Lung (tissue), 12 donors: ENCODE data around the gene SLC22A23. TPM values are rescaled to one million over a fixed set of nuclear protein-coding genes. Genes with fewer than 3 reads are reported as not detected.

ENCODE experiments used
- ATAC-seq: fragments of 200-7000 bp; cut with Tn5 transposase; one replicate; pipeline ENCODE4 v1.9.1; 2020; ENCODE audit warnings: moderate number of reproducible peaks; ENCODE audit not compliant: insufficient read depth, low FRiP score
- DNase-seq, 3 donors: peaks; one replicate each; pipeline ENCODE4 v3.0.0-alpha.2; 2013 to 2017
- H3K27ac ChIP-seq, 2 donors: one replicate each; pipeline ENCODE4 v1.5.1; 2013; ENCODE audit warnings: mild to moderate bottlenecking in 2 of 2, moderate library complexity in 2 of 2, control low read depth in 1 of 2, inconsistent platforms in 1 of 2, low read depth in 1 of 2, low read length in 1 of 2
- H3K27me3 ChIP-seq, 3 donors: one replicate each; pipeline ENCODE4 v1.5.1; 2013; ENCODE audit warnings: low read length in 2 of 3; ENCODE audit not compliant: control insufficient read depth in 3 of 3, insufficient read depth in 3 of 3
- H3K36me3 ChIP-seq, 4 donors: one replicate each; pipeline ENCODE4 v1.5.1; 2013; ENCODE audit warnings: low read length in 4 of 4, mild to moderate bottlenecking in 1 of 4, moderate library complexity in 1 of 4; ENCODE audit not compliant: control insufficient read depth in 4 of 4, insufficient read depth in 4 of 4
- H3K4me1 ChIP-seq, 5 donors: one replicate each; pipeline ENCODE4 v1.5.1; 2013; ENCODE audit warnings: low read length in 5 of 5, mild to moderate bottlenecking in 2 of 5, moderate library complexity in 1 of 5; ENCODE audit not compliant: control insufficient read depth in 5 of 5, insufficient read depth in 5 of 5
- H3K4me3 ChIP-seq: one replicate; pipeline ENCODE4 v1.5.1; 2013; ENCODE audit warnings: mild to moderate bottlenecking, control low read depth, moderate library complexity
- H3K9ac ChIP-seq, 2 donors: one replicate each; pipeline ENCODE4 v1.5.1; 2013; ENCODE audit warnings: low read length in 2 of 2, control low read depth in 1 of 2; ENCODE audit not compliant: insufficient read depth in 1 of 2
- H3K9me3 ChIP-seq, 4 donors: one replicate each; pipeline ENCODE4 v1.5.1; 2013; ENCODE audit warnings: low read length in 3 of 4, mild to moderate bottlenecking in 1 of 4, moderate library complexity in 1 of 4; ENCODE audit not compliant: control insufficient read depth in 4 of 4, insufficient read depth in 3 of 4
- WGBS, 2 donors: extraction: QIAGEN DNeasy Blood & Tissue Kit; methylation state at CpG; one replicate each; pipeline ENCODE4 v1.1.7; 2013; 5-methylcytosine and 5-hydroxymethylcytosine counted together
- polyA plus RNA-seq, 2 donors: library from polyadenylated mRNA; stranded (reverse); fragments of 200-250 nt; gene quantifications; one replicate each; pipeline ENCODE4 v1.2.1, GENCODE V29; 2013
- total RNA-seq, 2 donors: library from RNA; depleted of rRNA in 1 of 2; stranded (reverse); fragments of >200 nt in 1 of 2; gene quantifications; one replicate each; pipeline ENCODE4 v1.2.1, GENCODE V29; 2014 to 2021
- TF ChIP-seq, protein P1 (sequence below): IDR thresholded peaks from 2 replicates; pipeline ENCODE4 v1.5.1; 2012; ENCODE audit warnings: mild to moderate bottlenecking; ENCODE audit errors: control extremely low read depth, extremely low read depth
- donor health status: control.
- donor health status: control.
- donor health status: Bipolar disorder and iron deficiency.
- donor health status: healthy.
- donor health status: DM: yes; HTN: yes; CAD: no.

SLC22A23 gene
- total and polyA plus RNA-seq, 4 donors: 6.6 to 45.6 (median 24.1) TPM

DNA sequence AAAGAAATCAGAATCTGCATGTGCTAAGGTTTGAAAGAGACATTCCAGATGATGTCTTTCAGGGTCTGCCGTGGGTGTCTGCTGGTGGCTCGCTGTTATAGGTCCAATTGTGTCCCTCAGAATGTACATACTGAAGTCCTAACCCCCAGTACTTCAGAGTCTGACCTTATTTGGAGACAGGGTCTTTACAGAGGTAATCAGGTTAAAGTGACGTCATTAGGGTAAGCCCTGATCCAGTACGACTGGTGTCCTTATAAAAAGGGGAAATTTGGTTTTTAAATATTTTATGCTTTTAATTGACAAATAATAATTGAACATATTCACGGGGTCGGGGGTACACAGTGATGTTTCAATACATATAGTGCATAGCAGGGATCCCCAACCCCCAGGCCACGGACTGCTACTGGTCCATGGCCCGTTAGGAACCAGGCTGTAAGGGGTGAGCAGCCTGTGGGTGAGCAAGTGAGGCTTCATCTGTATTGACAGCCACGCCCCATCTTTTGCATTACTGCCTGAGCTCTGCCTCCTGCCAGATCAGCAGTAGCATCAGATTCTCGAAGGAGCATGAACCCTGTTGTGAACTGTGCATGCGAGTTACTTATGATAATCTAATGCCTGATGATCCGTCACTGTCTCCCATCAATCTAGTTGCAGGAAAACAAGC lies 33.2 kb upstream of the SLC22A23 start:
- H3K9me3 ChIP-seq: no peaks in the 10 kb centered on the region
- TF ChIP-seq, protein P1, sequence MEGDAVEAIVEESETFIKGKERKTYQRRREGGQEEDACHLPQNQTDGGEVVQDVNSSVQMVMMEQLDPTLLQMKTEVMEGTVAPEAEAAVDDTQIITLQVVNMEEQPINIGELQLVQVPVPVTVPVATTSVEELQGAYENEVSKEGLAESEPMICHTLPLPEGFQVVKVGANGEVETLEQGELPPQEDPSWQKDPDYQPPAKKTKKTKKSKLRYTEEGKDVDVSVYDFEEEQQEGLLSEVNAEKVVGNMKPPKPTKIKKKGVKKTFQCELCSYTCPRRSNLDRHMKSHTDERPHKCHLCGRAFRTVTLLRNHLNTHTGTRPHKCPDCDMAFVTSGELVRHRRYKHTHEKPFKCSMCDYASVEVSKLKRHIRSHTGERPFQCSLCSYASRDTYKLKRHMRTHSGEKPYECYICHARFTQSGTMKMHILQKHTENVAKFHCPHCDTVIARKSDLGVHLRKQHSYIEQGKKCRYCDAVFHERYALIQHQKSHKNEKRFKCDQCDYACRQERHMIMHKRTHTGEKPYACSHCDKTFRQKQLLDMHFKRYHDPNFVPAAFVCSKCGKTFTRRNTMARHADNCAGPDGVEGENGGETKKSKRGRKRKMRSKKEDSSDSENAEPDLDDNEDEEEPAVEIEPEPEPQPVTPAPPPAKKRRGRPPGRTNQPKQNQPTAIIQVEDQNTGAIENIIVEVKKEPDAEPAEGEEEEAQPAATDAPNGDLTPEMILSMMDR: no peak
- no peak overlapping the region for H3K27ac ChIP-seq
- WGBS, 2 donors: 82 to 93% methylated on average over 12 of the region's 12 CpGs
- ATAC-seq (no peak), DNase-seq (no peak)
- H3K4me1 ChIP-seq: no peaks in the 10 kb centered on the region
- no peak overlapping the region for H3K4me3 ChIP-seq
- H3K36me3 ChIP-seq: no peaks in the 10 kb centered on the region
- no peak overlapping the region for H3K9ac ChIP-seq
- no peaks in the 10 kb centered on the region for H3K27me3 ChIP-seq

DNA sequence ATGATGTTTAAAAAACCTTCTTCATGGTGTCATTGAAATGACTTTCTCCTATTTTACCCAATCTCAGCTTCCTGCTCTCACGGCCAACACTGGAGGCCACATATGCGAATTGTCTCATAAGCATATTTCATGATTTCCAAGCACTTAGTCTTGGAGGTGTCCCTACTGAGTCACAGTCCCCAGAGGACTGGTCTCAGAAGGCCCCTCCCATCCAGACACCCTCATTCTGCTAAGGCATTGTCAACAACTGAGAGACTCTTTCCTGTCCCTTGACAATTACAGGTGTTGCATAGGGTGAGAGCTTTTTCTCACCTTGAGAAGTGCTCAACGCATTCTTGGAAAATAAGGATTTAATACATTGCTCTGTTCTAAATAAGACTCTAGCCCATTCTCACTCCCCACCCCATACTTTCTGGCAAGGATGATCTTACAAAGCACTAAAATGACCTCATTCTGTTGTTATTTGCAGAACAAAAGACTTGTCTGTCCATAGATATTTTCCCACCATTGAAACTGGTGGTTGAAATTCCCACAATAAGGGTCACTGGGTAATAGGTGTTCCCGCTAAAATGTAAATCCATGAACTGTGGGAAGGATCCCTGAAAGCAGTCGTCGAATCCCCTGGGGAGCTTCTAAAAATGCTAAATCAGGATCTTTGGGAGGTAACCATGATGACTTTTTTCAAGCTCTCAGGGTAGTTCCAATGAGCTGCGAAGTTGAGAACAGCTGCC lies 32.3 kb upstream of the SLC22A23 start:
- TF ChIP-seq, protein P1: no peak
- DNase-seq (no peak), ATAC-seq (no peak)
- H3K9me3 ChIP-seq: no peaks in the 10 kb centered on the region
- H3K9ac ChIP-seq: no peak overlapping the region
- H3K4me1 ChIP-seq: no peaks in the 10 kb centered on the region
- H3K36me3 ChIP-seq: no peaks in the 10 kb centered on the region
- no peaks in the 10 kb centered on the region for H3K27me3 ChIP-seq
- H3K4me3 ChIP-seq: no peak overlapping the region
- 74 to 84% methylated on average over 7 of the region's 7 CpGs for WGBS, 2 donors
- no peak overlapping the region for H3K27ac ChIP-seq

DNA sequence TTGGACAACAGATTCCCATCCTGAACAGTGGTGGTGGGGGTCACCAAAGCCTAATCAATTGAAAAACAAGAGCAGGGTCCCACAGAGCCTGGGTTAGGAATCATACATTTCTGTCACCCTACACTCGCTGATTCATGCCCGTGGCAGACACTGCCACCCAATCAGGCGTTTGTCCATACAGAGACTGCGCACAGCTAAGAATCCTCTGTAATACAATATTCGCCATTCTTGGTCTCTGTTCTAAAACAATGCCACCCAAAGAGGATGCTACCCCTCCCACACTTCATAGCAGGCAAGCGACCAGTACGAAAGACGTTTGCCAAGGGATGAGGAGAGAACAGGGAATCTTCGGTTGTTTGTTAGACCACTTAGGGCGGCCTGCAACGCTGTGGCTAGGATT lies 28.1 kb upstream of the SLC22A23 start:
- Histone ChIP-seq H3K4me1 (no peaks in the 10 kb centered on the region), H3K27ac (no peak overlapping the region), H3K27me3 (peaks cover 0 to 5% (median 0%) of the 10 kb centered on the region in 3 donors), H3K4me3 (no peak overlapping the region), H3K9ac (no peak overlapping the region), H3K36me3 (no peaks in the 10 kb centered on the region), H3K9me3 (peaks cover 0 to 2% (median under 1%) of the 10 kb centered on the region in 4 donors)
- WGBS, 2 donors: 75 to 85% methylated on average over 11 of the region's 11 CpGs
- ATAC-seq (no peak), DNase-seq (no peak)
- TF ChIP-seq, protein P1: no peak
